ENCODE measurements around the gene CD248.
"Not testable (repeated sequence)": the region's sequence is repeated elsewhere in the genome, so short reads cannot be mapped to it uniquely, and the experiment has no call there.

The CD248 gene, protein sequence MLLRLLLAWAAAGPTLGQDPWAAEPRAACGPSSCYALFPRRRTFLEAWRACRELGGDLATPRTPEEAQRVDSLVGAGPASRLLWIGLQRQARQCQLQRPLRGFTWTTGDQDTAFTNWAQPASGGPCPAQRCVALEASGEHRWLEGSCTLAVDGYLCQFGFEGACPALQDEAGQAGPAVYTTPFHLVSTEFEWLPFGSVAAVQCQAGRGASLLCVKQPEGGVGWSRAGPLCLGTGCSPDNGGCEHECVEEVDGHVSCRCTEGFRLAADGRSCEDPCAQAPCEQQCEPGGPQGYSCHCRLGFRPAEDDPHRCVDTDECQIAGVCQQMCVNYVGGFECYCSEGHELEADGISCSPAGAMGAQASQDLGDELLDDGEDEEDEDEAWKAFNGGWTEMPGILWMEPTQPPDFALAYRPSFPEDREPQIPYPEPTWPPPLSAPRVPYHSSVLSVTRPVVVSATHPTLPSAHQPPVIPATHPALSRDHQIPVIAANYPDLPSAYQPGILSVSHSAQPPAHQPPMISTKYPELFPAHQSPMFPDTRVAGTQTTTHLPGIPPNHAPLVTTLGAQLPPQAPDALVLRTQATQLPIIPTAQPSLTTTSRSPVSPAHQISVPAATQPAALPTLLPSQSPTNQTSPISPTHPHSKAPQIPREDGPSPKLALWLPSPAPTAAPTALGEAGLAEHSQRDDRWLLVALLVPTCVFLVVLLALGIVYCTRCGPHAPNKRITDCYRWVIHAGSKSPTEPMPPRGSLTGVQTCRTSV

DNA sequence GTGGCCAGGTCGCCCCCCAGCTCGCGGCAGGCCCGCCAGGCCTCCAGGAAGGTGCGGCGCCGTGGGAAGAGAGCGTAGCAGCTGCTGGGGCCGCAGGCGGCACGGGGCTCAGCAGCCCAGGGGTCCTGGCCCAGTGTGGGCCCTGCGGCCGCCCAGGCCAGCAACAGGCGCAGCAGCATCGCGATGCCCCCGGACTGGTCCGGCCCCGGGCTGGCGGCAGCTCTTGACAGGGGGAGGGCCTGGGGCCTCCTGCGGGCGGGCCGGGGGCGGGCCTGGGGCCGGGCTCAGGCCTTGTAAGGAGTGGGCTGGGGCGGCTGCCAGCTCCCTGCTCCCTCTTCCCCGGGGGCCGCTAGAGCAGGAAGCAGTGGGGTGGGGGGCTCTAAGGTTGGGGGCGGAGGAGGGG is at the start of gene CD248:
CD248 (minus strand) TSS at position 196 of the 403 bp plus-strand sequence; CDS start at position 179, 17 bp downstream.
- peak; percentile 63 for DNase-seq (ENCODE audit: low read depth)

DNA sequence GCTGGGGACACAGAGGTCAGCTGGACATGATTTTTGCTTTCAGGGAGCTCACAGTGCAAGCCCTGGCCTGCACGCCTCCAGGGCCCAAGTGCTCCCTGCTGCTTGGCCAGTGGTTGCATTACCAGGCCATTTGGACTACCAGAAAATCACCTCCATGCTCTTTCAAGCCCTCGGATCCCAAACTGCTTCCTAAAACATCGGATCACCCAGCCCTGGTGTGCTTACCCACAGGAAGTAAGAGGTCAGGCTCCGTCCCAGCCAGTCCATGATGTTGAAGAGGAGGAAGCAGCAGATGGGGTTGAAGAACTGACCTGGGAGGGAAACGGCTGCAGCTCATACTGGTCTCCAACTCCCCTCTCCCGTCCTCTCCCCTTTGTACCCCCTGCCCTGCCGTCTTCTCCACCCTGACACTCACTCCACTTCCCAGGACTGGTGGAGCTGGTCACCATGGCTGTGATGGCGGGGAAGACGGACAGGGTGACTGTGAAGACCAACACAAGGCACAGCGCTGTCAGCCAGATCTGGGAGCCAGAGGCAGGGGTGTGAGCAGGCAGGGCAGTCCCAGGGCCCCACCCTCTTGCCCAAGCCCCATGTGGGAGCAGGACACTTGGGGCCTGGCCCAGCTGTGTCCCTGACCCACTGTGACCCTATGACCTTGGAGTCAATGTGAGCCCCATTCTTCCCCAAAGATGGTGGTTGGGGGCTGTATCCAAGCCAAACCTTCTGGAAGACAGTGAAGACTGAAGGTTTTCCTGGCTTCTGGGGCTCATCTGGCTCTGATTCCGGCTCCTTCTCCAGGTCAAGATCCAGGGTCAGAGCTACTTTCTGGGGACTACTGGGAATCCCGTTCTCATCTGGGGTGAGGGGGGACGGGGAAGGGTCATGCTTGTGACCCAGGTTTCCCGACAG is 49.1 kb upstream of the CD248 start:
- DNase-seq (ENCODE audit: low read depth) = no peak

- no peak for DNase-seq (ENCODE audit: low read depth)
Observed at GRCh38 chr11:66365166-66365565, 48.3 kb upstream of the CD248 start.

DNA sequence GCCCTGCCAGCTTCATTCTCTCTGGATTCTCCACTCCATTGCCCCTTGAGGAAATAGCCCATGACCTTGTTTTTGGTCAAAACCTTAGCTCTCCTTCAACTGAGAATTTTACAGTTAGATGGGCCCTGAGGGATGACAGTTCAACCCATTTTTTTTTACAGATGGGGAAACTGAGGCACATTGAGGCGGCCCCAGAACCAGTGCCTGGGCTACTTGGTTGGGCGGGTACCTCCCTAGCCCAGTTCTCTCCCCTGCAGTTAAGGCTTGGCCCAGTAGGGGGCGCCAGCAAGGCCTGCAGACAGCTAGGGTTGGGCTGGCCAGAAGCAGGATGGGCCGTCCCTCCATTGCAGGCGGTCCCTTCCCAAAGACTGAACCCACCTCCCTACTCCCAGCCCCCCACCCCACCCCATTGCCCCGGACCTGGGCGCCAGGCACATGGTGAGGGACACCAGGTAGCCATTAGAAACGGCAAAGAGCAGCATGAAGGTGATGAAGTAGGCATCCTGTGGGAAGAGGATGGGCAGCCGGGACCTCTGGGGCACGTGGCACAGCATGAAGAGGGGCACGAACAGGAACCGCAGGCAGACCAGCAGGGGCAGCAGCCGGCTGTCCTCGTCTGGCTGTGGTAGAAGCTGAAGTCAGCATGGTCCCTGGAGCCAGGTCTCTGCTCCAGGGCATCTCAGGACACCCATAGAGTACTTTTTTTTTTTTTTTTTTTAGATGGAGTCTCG is 47.1 kb upstream of the CD248 start:
- no peak for DNase-seq (ENCODE audit: low read depth)

GRCh38 chr11:66363187-66363601 is 46.4 kb upstream of the CD248 start:
- DNase-seq (ENCODE audit: low read depth) = no peak

GRCh38 chr11:66362481-66363147 is 45.8 kb upstream of the CD248 start:
- no peak for DNase-seq (ENCODE audit: low read depth)

DNA sequence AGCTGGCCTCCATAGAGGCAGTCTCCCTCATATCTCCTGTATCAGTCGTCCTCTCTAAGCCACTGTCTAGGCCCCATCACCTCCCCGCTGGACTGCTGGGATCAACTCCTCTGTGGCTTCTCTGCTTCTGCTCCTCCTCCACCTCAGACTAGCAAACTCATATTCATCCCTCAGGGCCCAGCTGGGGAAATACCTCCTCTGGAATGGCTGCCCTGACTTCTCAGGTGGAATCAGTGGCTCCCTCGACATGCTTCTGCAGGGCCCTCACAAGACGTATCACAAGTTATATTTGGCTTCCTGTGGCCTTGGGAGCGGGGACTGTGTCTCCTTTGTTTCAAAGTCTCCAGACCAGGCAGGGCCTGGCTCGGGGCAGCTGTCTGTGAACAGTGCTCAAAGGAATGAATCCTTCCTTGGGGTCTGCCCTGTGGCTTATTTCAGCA is 44.7 kb upstream of the CD248 start:
- DNase-seq (ENCODE audit: low read depth) = no peak

DNA sequence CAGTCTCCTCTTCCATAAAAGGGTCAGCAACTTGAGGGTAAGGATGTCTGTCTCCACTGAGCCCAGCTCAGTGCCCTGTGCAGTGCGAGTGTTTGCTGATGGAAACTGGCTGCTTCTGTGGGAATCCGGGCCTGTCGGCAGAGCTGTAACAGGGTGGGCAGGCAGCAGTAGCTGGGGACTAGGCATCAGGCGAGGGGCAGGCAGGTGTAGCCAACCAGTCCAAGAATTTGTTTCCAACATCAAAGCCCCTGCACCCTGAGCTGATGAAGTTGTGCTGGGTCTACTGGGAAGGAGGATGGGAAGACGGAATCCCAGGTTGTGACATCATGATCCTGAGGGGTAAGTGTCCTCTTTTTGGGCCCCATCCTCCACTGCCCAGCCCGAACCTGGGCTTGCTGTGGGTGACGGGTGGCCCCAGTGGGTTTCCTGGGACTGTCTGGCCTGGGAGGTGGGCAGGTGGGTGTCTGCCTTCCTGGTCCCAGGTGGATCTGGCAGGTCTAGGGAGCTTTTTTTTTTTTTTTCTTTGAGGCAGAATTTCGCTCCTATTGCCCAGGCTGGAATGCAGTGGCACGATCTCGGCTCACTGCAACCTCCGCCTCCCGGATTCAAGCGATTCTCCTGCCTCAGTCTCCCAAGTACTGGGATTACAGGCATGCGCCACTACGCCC is 43.7 kb upstream of the CD248 start:
- no peak for DNase-seq (ENCODE audit: low read depth)

- no peak for DNase-seq (ENCODE audit: low read depth)
Observed at GRCh38 chr11:66359662-66360087, 42.8 kb upstream of the CD248 start.

DNA sequence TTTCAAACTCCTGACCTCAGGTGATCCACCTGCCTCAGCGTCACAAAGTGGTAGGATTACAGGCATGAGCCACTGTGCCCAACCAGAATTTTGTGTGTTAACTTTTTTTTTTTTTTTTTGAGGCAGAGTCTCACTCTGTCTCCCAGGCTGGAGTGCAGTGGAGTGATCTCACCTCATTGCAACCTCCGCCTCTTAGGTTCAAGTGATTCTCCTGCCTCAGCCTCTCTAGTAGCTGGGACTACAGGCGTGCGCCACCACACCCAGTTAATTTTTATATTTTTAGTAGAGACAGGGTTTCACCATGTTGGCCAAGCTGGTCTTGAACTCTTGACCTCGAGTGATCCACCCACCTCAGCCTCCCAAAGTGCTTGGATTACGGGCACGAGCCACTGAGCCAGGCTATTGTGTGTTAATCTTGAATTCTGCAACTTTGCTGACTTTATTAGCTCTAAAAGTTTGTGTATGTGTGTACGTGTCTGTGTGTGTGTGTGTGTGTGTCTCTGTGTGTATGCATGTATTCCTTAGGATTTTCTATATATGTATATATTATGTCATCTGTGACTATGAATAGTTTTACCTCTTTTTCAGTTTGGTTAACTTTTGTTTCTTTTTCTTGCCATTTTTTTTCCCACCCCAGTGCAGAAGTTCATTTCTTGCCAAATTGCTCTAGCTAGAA is 33.9 kb upstream of the CD248 start:
- DNase-seq (ENCODE audit: low read depth) = not testable (repeated sequence)

GRCh38 chr11:66349084-66349386 is 32.2 kb upstream of the CD248 start:
- DNase-seq (ENCODE audit: low read depth) = no peak

DNA sequence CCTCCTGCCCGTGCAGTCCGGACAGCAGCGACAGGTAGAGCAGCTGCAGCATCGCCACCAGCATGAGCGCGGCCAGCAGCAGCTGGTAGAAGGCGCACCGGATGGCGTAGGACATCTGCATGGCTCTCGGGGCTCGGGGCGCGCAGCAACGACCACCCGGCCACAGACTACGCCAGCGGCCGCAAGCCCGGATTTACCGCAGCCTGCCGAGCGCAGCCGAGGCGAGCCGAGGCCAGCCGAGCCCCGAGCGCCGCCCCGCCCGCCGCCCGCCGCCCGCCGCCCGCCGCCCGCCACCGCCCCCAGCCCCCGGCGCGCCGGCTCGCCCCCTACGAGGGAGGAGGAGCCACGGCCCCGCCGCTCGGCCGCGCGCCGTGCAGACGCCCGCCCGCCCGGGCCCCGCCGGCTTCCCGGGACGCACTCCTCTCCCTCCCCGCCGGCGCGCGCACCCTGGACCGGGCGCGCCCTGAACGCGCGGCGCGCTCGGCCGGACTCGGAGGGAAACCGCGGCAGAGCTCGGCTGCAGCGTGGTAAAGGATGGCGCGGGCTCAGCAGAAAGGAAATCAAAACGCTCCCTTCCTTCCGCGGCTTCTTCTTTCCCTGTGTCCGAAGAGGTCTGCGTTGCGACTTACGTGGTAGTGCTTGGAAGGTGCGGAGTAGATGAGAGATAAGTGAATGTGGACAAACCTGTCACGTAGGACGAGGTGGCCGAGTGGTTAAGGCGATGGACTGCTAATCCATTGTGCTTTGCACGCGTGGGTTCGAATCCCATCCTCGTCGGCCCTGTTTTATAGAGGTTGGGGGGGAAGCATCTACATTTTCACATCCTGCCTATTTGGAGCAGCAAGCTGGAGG is 30.8 kb upstream of the CD248 start, which contains the start of gene B4GAT1:
B4GAT1 (minus strand) TSS at position 205 of the 852 bp plus-strand sequence; CDS start at position 121, 84 bp downstream.
- DNase-seq (ENCODE audit: low read depth) = peak; percentile 86

DNA sequence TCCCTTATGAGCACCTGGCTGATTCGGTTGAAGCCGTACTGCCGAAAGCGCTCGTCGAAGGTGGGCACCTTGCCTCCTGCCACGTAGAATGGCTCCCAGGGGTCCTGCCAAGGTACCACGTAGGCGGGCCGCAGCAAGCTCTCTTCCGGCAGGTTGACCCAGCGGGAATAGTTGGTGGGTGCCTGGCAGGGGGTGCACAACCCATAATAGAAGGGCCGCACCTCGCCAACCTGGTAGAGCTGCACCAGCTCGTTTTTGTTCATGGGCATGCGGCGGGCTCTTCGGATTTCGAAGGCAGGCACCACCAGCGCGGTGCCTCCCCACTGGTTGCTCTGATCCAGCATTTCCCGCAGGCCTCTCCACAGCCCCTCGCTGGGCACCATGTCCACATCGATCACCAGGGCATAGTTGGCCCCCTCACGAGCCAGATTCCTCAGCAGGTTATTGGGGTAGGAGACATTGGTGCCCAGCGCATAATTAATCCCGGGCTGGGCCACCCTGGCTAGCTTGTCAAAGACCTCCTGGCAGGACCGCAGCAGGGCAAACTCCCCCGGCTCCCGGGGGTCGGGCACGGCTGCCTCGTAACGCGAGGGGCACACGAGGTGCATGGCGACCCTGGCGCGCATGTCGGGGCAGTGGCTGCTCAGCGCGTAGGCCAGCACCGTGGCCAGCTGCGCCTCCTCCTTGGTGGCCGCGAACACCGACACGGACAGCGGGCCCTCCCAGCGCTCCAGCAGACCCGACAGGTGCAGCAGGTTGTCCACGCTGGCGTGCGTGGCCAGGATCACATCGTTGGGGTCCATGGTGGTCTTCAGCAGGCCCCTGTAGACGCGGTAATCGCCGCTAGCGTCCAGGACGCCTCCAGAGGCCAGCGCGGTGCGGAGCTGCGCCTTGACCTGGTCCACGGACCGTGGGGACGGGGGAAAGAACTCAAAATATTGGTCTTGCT is 29.9 kb upstream of the CD248 start:
- no peak for DNase-seq (ENCODE audit: low read depth)

- DNase-seq (ENCODE audit: low read depth) = no peak
Observed at GRCh38 chr11:66345316-66345649, 28.4 kb upstream of the CD248 start.

GRCh38 chr11:66344550-66345315 is 27.9 kb upstream of the CD248 start, which contains the start of gene BRMS1:
Gene BRMS1 (minus strand): TSS chr11:66345104. CDS start chr11:66342234, 2,870 bp downstream.
- peak; percentile 96 for DNase-seq (ENCODE audit: low read depth)

DNA sequence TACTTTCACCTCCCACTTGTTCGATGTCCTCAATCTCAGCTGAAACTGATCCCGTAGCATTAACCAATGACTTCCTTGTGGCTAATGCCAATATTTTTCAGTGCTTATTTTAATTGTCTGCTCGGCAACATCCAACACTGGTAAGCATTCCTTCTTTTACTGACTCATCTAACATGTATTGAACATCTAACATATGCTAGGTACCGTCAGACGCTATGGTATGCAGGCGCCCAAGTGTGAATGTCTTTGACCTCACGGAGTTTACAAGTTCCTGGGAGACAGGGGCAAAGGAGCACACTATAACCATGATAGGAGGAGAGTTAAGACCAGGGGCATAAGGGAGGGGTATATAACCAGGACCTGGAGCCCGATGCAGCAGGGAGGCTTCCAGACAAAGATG is 26.3 kb upstream of the CD248 start:
- no peak for DNase-seq (ENCODE audit: low read depth)

All from amniotic epithelial cell (primary cell).